Testis (tissue), 3 donors: ENCODE measurements around the gene SLC22A31. TPM values are rescaled to one million over a fixed set of nuclear protein-coding genes. Genes with fewer than 3 reads are reported as not detected.
"Not testable (repeated sequence)": the region's sequence is repeated elsewhere in the genome, so short reads cannot be mapped to it uniquely, and the experiment has no call there.

Experiments
- DNase-seq: peaks from one replicate; pipeline ENCODE4 v3.0.0-alpha.2; 2019
- H3K27ac ChIP-seq, 2 donors: fragments of 200-600 bp; sonication (generic); one replicate each; pipeline ENCODE4 v1.5.1; 2019
- H3K27me3 ChIP-seq: fragments of 200-600 bp; sonication (generic); one replicate; pipeline ENCODE4 v1.5.1; 2019
- H3K36me3 ChIP-seq: fragments of 200-600 bp; sonication (generic); one replicate; pipeline ENCODE4 v1.5.1; 2017; ENCODE audit warnings: low read depth; ENCODE audit errors: missing control alignments
- H3K4me1 ChIP-seq: fragments of 200-600 bp; sonication (generic); one replicate; pipeline ENCODE4 v1.5.1; 2019
- H3K4me3 ChIP-seq, 2 donors: fragments of 200-600 bp; sonication (generic); one replicate each; pipeline ENCODE4 v1.5.1; 2017 to 2019
- H3K9me3 ChIP-seq: fragments of 200-600 bp; sonication (generic); one replicate; pipeline ENCODE4 v1.5.1; 2017
- CTCF ChIP-seq, 3 experiments: fragments of 450-650 bp in 2 of 3; fragments of 200-600 bp in 1 of 3; sonication (generic) in 1 of 3; IDR thresholded peaks; one replicate each; pipeline ENCODE4 v1.5.1; 2016 to 2019; ENCODE audit warnings: antibody characterized with exemption in 3 of 3, mild to moderate bottlenecking in 2 of 3, moderate library complexity in 1 of 3
- POLR2A ChIP-seq: fragments of 450-650 bp; IDR thresholded peaks from one replicate; pipeline ENCODE4 v1.6.1; 2017; ENCODE audit warnings: antibody characterized with exemption, mild to moderate bottlenecking, moderate library complexity
- WGBS, 2 donors: methylation state at CpG; one replicate each; pipeline ENCODE4 v1.1.5; 2018; 5-methylcytosine and 5-hydroxymethylcytosine counted together
- intact Hi-C: fragments of 100-400 bp; cut with DNase I; formaldehyde crosslinking; loops from one replicate; pipeline ENCODE4 v1.15.1; 2023; ENCODE audit warnings: low total_unique reads
- polyA plus RNA-seq: library from polyadenylated mRNA; stranded (reverse); fragments of 350-450 nt; fragmentation: Illumina TruSeq; extraction: RNeasy Lipid Tissue Mini Kit (QIAGEN cat#74804); gene quantifications from one replicate; pipeline ENCODE4 v1.2.3, GENCODE V29; 2014; ENCODE audit warnings: low read depth, low replicate concordance; ENCODE audit not compliant: insufficient read depth
- total RNA-seq, 2 donors: library from RNA; depleted of rRNA; stranded (reverse); fragments of >200 nt; gene quantifications; one replicate each; pipeline ENCODE4 v1.2.3, GENCODE V29; 2016

The SLC22A31 gene
- total and polyA plus RNA-seq, 3 donors from 2014 or later, result 3.9 to 8.2 (median 6.2) TPM

DNA sequence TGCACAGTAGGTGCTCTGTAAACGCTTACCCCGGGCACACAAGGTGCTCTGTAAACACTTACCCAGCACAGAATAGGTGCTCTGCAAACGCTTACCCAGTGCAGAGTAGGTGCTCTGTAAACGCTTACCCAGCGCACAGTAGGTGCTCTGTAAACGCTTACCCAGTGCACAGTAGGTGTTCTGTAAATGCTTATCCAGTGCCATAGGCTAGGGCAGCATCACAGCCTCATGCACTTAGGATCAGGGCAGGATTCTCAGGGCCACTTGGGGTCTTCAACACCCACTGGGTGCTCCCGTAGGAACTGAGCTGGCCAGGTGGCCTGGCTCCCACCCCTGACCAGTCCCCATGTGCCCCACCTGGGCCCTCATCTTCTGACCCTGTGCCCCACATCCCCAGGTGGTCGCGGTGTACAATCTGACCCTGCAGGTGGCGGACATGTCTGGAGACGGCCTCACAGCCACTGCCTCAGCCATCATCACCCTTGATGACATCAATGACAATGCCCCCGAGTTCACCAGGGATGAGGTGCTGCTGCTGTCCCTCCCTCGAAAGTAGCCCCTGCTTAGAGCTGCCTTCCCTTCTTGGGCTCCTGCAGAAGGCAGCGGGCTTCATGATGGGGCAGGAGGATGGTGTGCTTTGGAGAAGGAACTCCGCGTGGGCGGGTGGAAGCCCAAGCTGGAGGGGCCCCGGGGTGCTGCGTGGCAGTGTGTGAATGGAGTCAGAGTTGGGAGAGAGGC lies 13.1 kb downstream of the SLC22A31 start:
- DNase-seq, result no peak
- Histone ChIP-seq H3K27me3 (no peaks in the 10 kb centered on the region), H3K4me1 (no peaks in the 10 kb centered on the region), H3K4me3 (no peak overlapping the region), H3K27ac (no peak overlapping the region), H3K36me3 (no peaks in the 10 kb centered on the region), H3K9me3 (no peaks in the 10 kb centered on the region)
- 75% methylated on average over 18 to 19 of the region's 19 CpGs for WGBS, 2 donors
- TF ChIP-seq CTCF (IDR thresholded peaks at IDR 0.05) (no peak), POLR2A (no peak)
- intact Hi-C loops, result no loop called here

- DNase-seq, intact Hi-C loops, H3K27me3 ChIP-seq, H3K36me3 ChIP-seq, H3K9me3 ChIP-seq, H3K4me3 ChIP-seq, H3K27ac ChIP-seq, H3K4me1 ChIP-seq: not testable (repeated sequence)
- whole genome bisulfite sequencing, 2 donors, result 89 to 90% methylated on average over 15 to 20 of the region's 20 CpGs
Observed at GRCh38 chr16:89186593-89187031, 13.7 kb downstream of the SLC22A31 start.

GRCh38 chr16:89185887-89186592 lies 14.3 kb downstream of the SLC22A31 start:
- H3K36me3 ChIP-seq, H3K27ac ChIP-seq, H3K27me3 ChIP-seq, H3K9me3 ChIP-seq, H3K4me1 ChIP-seq, intact Hi-C loops, H3K4me3 ChIP-seq, DNase-seq: not testable (repeated sequence)
- WGBS, 2 donors, result 93 to 95% methylated on average over 18 to 30 of the region's 30 CpGs

GRCh38 chr16:89184933-89185794 lies 15.2 kb downstream of the SLC22A31 start:
- Histone ChIP-seq H3K4me1 (no peaks in the 10 kb centered on the region), H3K36me3 (no peaks in the 10 kb centered on the region), H3K9me3 (no peaks in the 10 kb centered on the region), H3K27me3 (no peaks in the 10 kb centered on the region), H3K27ac (no peak overlapping the region), H3K4me3 (no peak overlapping the region)
- DNase-seq, result no peak
- 74 to 78% methylated on average over 33 to 40 of the region's 48 CpGs for WGBS, 2 donors
- TF ChIP-seq POLR2A (no peak), CTCF (IDR thresholded peaks at IDR 0.05) (no peak)
- intact Hi-C loops, result no loop called here

DNA sequence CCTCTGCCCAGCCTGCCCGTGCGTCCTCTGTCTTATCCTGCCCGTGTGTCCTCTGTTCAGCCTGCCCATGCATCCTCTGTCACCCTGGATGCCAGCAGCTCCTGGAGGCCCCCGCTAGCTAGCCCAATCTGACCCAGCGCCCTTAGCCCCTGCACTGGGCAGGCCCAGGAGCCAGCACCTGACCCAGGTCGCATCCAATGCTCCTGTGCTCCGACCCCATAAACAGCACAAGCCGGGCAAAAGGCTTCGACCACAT lies 15.7 kb downstream of the SLC22A31 start:
- TF ChIP-seq CTCF (IDR thresholded peaks at IDR 0.05), result no peak
- TF ChIP-seq POLR2A, result no peak
- no peak for DNase-seq
- Histone ChIP-seq H3K4me3 (no peak overlapping the region), H3K9me3 (no peaks in the 10 kb centered on the region), H3K27ac (no peak overlapping the region), H3K27me3 (no peaks in the 10 kb centered on the region), H3K4me1 (no peaks in the 10 kb centered on the region), H3K36me3 (no peaks in the 10 kb centered on the region)
- 77 to 80% methylated on average over 9 of the region's 9 CpGs for WGBS, 2 donors
- intact Hi-C loops, result no loop called here
